GM12864 (cell line): Measurements from ENCODE around the gene TMEM151B.

Source experiments
- DNase-seq: peaks from one replicate; pipeline ENCODE4 v3.0.0-alpha.2; 2011; ENCODE audit warnings: low read depth
- H3K4me3 ChIP-seq: 2 replicates; pipeline ENCODE4 v1.5.1; 2011; ENCODE audit warnings: mild to moderate bottlenecking, low read depth, low read length, control low read depth
- TF ChIP-seq, protein P1 (sequence below): IDR thresholded peaks from 2 replicates; pipeline ENCODE4 v1.5.1; 2011; ENCODE audit warnings: low read depth, mild to moderate bottlenecking, moderate library complexity, low read length, control low read depth, inconsistent platforms; ENCODE audit errors: missing control alignments

TMEM151B gene

GRCh38 chr6:44268095-44268628 lies 2.1 kb upstream of the TMEM151B start:
- DNase-seq = no peak
- TF ChIP-seq, protein P1, sequence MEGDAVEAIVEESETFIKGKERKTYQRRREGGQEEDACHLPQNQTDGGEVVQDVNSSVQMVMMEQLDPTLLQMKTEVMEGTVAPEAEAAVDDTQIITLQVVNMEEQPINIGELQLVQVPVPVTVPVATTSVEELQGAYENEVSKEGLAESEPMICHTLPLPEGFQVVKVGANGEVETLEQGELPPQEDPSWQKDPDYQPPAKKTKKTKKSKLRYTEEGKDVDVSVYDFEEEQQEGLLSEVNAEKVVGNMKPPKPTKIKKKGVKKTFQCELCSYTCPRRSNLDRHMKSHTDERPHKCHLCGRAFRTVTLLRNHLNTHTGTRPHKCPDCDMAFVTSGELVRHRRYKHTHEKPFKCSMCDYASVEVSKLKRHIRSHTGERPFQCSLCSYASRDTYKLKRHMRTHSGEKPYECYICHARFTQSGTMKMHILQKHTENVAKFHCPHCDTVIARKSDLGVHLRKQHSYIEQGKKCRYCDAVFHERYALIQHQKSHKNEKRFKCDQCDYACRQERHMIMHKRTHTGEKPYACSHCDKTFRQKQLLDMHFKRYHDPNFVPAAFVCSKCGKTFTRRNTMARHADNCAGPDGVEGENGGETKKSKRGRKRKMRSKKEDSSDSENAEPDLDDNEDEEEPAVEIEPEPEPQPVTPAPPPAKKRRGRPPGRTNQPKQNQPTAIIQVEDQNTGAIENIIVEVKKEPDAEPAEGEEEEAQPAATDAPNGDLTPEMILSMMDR = peak; percentile 96

DNA sequence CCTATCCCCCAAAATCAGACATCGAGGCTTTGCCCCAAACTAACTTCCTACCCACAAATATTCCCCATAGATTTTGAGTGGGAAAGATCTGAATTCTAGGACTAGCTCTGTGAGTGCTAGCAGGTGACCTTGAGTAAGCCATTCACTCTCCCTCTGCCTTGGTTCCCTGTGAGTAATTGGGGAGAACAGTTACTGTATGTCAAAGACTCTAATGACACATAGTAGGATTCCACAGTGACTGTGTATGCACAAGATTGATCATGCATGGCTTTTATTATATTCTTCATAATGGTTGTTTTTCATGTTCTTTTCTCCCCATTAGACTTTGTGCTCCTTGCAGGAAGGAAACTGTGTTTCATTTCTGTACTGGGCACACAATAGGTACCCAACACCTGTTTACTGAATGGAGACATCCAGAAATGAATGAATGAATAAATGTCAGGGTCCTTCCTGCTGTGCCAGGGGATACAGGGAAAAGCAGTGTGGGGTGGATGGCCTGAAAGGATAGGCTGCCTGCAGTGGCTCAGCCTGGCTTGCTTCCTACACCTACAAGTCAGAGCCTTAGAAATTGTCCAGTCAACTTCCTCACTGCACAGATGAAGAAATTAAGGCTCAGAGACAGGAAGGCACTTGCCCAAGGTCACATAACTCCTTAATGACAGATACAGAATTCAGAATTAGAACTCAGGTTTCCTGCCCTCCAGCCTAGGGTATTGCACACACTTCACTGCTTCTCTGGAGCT lies 901 bp upstream of the TMEM151B start:
- no peak for DNase-seq
- TF ChIP-seq, protein P1 = no peak
- no peak overlapping the region for H3K4me3 ChIP-seq

More at GRCh38 chr6:44268095-44268628, 2.1 kb upstream of the TMEM151B start:
- H3K4me3 ChIP-seq = no peak overlapping the region

GRCh38 chr6:44270526-44271405 lies 516 bp downstream of the TMEM151B start:
- H3K4me3 ChIP-seq = no peak overlapping the region
- DNase-seq = no peak
- TF ChIP-seq, protein P1 = no peak

DNA sequence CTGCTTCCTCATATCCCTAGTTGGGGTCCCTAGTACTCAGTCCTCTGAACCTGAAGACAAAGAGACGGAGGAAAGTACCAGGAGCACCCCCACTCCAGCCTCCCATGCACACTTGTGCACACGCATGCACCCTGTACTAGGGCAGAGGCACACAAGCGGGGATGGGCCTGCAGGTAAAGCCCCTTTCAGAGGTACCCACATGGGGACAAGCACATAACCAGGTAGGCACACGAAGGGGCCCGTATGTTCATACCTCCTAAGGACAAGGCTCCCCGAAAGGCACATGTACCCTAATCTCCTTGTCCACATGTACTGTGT lies 1.1 kb downstream of the TMEM151B start:
- no peak for DNase-seq
- no peak overlapping the region for H3K4me3 ChIP-seq
- TF ChIP-seq, protein P1 = no peak

DNA sequence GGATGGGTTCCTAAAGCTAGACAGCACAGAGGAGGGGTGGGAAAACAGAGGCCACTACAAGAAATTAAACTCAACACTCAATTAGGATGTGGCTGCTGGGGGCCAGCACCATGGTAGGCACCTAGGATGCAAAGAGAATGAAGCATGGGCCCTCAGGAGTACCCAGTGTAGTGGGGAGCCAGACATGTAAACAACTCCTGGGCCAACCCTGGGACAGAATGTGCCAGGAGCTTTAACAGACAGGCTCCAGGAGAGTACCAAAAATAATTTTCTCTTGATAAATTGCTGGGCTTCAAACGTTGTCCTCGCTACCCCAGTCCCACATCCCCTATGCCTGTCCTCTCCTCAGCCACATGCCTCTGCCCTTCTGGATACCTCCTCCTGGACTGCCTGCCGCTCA lies 1.7 kb downstream of the TMEM151B start:
- H3K4me3 ChIP-seq = no peak overlapping the region
- TF ChIP-seq, protein P1 = no peak
- no peak for DNase-seq

DNA sequence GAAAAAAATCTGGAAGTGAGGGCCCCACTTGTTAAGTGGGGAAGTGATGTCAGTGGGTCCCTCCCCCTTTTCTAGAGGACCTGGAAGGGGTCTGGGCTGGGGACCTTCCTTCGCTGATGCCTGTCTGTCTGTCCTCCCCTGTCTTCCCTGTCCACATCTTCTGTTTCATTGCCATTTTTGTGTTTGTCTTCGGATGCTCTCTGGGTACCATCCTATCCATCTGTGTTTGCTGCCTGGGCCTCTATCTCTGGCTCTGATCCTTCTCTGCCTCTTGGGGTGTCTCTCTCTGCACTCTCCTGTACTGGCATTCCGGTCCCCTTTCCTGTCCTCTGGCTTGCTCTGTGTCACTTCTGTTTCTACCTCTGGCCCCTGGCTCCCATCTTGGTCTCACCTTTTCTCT lies 2.3 kb downstream of the TMEM151B start:
- no peak overlapping the region for H3K4me3 ChIP-seq
- TF ChIP-seq, protein P1 = no peak
- no peak for DNase-seq
